Measurements from ENCODE around the gene USP10. TPM values are rescaled to one million over a fixed set of nuclear protein-coding genes. Genes with fewer than 3 reads are reported as not detected.

Gene USP10
- total and polyA plus RNA-seq, 2 donors from 2014 or later: 36.8 to 79.5 TPM

GRCh38 chr16:84815462-84815861, 115.7 kb downstream of the USP10 start:
- intact Hi-C loops (cut with DNase I): no loop called here
- H3K4me3 ChIP-seq (ENCODE audit: low read length in 3 of 3): no peak overlapping the region
- no peaks in the 10 kb centered on the region for H3K36me3 ChIP-seq (ENCODE audit: control insufficient read depth in 2 of 3, insufficient read depth in 3 of 3, low read length in 3 of 3)
- no peaks in the 10 kb centered on the region for H3K9me3 ChIP-seq (ENCODE audit: control insufficient read depth in 2 of 3, insufficient read depth in 1 of 3, low read length in 3 of 3)
- peaks cover 0 to 5% (median 4%) of the 10 kb centered on the region in 3 donors for H3K4me1 ChIP-seq (ENCODE audit: control insufficient read depth in 2 of 3, insufficient read depth in 2 of 3, low read depth in 1 of 3, low read length in 3 of 3)
- H3K27me3 ChIP-seq (ENCODE audit: control insufficient read depth, insufficient read depth, low read length): no peaks in the 10 kb centered on the region
- no peak for TF ChIP-seq CTCF (IDR thresholded peaks at IDR 0.05; ENCODE audit: borderline replicate concordance, extremely low read depth, insufficient read depth)
- no peak for FAIRE-seq
- DNase-seq: peak in 1 of 5 donors; percentile 40
- no peak overlapping the region for H3K27ac ChIP-seq (ENCODE audit: low read depth in 2 of 2, low read length in 2 of 2)
- H3K9ac ChIP-seq (ENCODE audit: low read length in 3 of 3): no peak overlapping the region

GRCh38 chr16:84816023-84816422, 116.2 kb downstream of the USP10 start:
- Histone ChIP-seq H3K27ac (ENCODE audit: low read depth in 2 of 2, low read length in 2 of 2) (no peak overlapping the region), H3K27me3 (ENCODE audit: control insufficient read depth, insufficient read depth, low read length) (no peaks in the 10 kb centered on the region), H3K36me3 (ENCODE audit: control insufficient read depth in 2 of 3, insufficient read depth in 3 of 3, low read length in 3 of 3) (no peaks in the 10 kb centered on the region), H3K9me3 (ENCODE audit: control insufficient read depth in 2 of 3, insufficient read depth in 1 of 3, low read length in 3 of 3) (no peaks in the 10 kb centered on the region), H3K4me1 (ENCODE audit: control insufficient read depth in 2 of 3, insufficient read depth in 2 of 3, low read depth in 1 of 3, low read length in 3 of 3) (peaks cover 0 to 5% (median 4%) of the 10 kb centered on the region in 3 donors), H3K9ac (ENCODE audit: low read length in 3 of 3) (no peak overlapping the region), H3K4me3 (ENCODE audit: low read length in 3 of 3) (no peak overlapping the region)
- no peak for TF ChIP-seq CTCF (IDR thresholded peaks at IDR 0.05; ENCODE audit: borderline replicate concordance, extremely low read depth, insufficient read depth)
- intact Hi-C loops (cut with DNase I): no loop called here
- DNase-seq (peak in 1 of 5 donors; percentile 42), FAIRE-seq (no peak)

- Histone ChIP-seq H3K36me3 (ENCODE audit: control insufficient read depth in 2 of 3, insufficient read depth in 3 of 3, low read length in 3 of 3) (no peaks in the 10 kb centered on the region), H3K27me3 (ENCODE audit: control insufficient read depth, insufficient read depth, low read length) (no peaks in the 10 kb centered on the region), H3K4me1 (ENCODE audit: control insufficient read depth in 2 of 3, insufficient read depth in 2 of 3, low read depth in 1 of 3, low read length in 3 of 3) (peaks cover 0 to 5% (median 4%) of the 10 kb centered on the region in 3 donors), H3K4me3 (ENCODE audit: low read length in 3 of 3) (no peak overlapping the region), H3K27ac (ENCODE audit: low read depth in 2 of 2, low read length in 2 of 2) (no peak overlapping the region), H3K9ac (ENCODE audit: low read length in 3 of 3) (no peak overlapping the region), H3K9me3 (ENCODE audit: control insufficient read depth in 2 of 3, insufficient read depth in 1 of 3, low read length in 3 of 3) (no peaks in the 10 kb centered on the region)
- DNase-seq (no peak), FAIRE-seq (no peak)
- no peak for TF ChIP-seq CTCF (IDR thresholded peaks at IDR 0.05; ENCODE audit: borderline replicate concordance, extremely low read depth, insufficient read depth)
- intact Hi-C loops (cut with DNase I): no loop called here
These were observed 116.7 kb downstream of the USP10 start for GRCh38 chr16:84816485-84816884.

DNA sequence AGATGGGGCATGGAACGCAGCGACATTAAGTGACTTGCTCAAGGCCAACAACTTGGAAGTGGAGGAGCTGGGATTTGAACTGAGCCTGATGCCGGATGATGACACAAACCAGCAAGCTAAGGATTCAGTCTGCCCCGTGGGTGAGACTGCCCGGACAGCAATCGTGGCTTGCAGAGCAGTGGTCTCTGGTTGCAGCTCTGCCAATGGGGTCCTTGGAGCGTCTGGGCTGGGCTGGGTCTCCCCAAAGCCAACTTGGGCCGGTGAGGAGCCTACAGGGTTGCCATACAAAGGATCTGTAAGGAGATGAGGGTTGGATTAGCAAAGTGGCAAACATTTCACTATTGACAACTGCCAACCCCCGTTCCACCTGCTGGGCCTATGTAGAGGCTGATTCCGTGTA, 117.4 kb downstream of the USP10 start:
- H3K9me3 ChIP-seq (ENCODE audit: control insufficient read depth in 2 of 3, insufficient read depth in 1 of 3, low read length in 3 of 3): no peaks in the 10 kb centered on the region

More for the DNA sequence above, 117.4 kb downstream of the USP10 start:
- intact Hi-C loops (cut with DNase I): no loop called here
- no peak overlapping the region for H3K9ac ChIP-seq (ENCODE audit: low read length in 3 of 3)
- FAIRE-seq (no peak), DNase-seq (no peak)
- no peaks in the 10 kb centered on the region for H3K36me3 ChIP-seq (ENCODE audit: control insufficient read depth in 2 of 3, insufficient read depth in 3 of 3, low read length in 3 of 3)
- no peaks in the 10 kb centered on the region for H3K27me3 ChIP-seq (ENCODE audit: control insufficient read depth, insufficient read depth, low read length)
- no peak overlapping the region for H3K27ac ChIP-seq (ENCODE audit: low read depth in 2 of 2, low read length in 2 of 2)
- peaks cover 0 to 5% (median 4%) of the 10 kb centered on the region in 3 donors for H3K4me1 ChIP-seq (ENCODE audit: control insufficient read depth in 2 of 3, insufficient read depth in 2 of 3, low read depth in 1 of 3, low read length in 3 of 3)
- H3K4me3 ChIP-seq (ENCODE audit: low read length in 3 of 3): no peak overlapping the region
- no peak for TF ChIP-seq CTCF (IDR thresholded peaks at IDR 0.05; ENCODE audit: borderline replicate concordance, extremely low read depth, insufficient read depth)
